Measurements from ENCODE around the gene TPSB2. TPM values are rescaled to one million over a fixed set of nuclear protein-coding genes. Genes with fewer than 3 reads are reported as not detected.
"Not testable (repeated sequence)": the region's sequence is repeated elsewhere in the genome, so short reads cannot be mapped to it uniquely, and the experiment has no call there.

The TPSB2 gene
- total RNA-seq, 1 donor from 2014 or later, result not detected

DNA sequence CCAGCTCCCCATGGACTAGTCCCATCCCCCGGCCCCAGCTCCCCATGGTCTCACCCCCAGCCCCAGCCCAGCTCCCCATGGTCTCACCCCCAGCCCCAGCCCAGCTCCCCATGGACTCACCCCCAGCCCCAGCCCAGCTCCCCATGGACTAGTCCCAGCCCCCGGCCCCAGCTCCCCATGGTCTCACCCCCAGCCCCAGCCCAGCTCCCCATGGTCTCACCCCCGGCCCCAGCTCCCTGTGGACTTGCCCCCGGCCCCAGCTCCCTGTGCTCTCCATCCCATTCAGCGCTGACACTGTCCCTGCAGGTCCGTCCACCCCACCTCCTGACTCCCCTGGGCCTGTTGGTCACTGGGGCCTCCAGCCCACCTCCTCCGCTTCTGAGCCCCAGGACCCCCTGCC lies 1.3 kb upstream of the TPSB2 start:
- not testable (repeated sequence) for DNase-seq (ENCODE audit: low read depth); H3K36me3 ChIP-seq (ENCODE audit: control insufficient read depth, insufficient read depth, low read length); H3K27me3 ChIP-seq (ENCODE audit: control insufficient read depth, insufficient read depth, low read length); H3K4me3 ChIP-seq (ENCODE audit: low read depth, low read length)

DNA sequence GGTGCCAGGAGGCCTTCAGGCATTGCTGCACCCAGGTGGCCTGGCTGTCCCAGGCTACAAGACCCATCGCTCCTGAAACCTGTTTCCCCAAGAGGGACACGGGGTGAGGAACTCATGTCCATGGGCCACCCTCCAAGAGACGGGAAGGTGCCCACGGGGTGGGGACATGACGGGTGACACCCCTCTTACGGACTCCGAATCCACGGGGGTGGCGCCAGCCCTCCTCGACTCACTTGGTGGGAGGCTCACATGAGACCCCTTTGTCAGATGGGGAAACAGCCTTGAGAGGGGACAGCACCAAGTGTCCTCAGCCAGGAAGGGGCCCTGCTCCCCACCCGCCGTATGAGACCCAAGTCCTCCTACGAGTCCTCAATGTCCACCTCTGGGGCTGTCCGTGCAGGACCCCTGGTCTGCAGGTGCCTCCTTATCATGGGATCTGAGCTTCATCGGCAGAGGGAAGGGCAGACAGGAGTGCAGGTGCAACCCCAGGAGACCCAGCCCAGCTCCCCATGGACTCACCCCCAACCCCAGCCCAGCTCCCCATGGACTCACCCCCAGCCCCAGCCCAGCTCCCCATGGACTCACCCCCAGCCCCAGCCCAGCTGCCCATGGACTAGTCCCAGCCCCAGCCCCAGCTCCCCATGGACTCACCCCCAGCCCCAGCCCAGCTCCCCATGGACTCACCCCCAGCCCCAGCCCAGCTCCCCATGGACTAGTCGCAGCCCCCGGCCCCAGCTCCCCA lies 658 bp upstream of the TPSB2 start:
- DNase-seq (ENCODE audit: low read depth); H3K27me3 ChIP-seq (ENCODE audit: control insufficient read depth, insufficient read depth, low read length); H3K4me3 ChIP-seq (ENCODE audit: low read depth, low read length); H3K36me3 ChIP-seq (ENCODE audit: control insufficient read depth, insufficient read depth, low read length): not testable (repeated sequence)

DNA sequence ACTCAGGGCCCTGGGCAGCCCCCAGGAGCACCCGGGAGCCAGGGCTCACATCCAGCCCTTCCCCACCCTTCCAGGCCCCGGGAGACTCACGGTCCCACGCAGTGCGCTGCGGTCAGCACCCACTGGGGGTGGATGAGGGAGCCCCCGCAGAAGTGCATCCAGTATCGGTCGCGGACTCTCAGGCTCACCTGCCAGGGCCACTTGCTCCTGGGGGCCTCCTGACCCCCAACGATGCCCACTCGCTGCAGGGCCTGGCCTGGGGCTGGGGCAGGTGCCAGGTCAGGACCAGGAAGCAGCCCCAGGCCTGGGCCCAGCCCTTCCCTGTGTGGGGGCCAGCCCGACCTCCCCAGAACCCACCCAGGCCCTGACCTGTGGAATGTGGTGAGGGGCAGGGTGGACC lies 508 bp downstream of the TPSB2 start:
- H3K27me3 ChIP-seq (ENCODE audit: control insufficient read depth, insufficient read depth, low read length); H3K36me3 ChIP-seq (ENCODE audit: control insufficient read depth, insufficient read depth, low read length); DNase-seq (ENCODE audit: low read depth); H3K4me3 ChIP-seq (ENCODE audit: low read depth, low read length): not testable (repeated sequence)

DNA sequence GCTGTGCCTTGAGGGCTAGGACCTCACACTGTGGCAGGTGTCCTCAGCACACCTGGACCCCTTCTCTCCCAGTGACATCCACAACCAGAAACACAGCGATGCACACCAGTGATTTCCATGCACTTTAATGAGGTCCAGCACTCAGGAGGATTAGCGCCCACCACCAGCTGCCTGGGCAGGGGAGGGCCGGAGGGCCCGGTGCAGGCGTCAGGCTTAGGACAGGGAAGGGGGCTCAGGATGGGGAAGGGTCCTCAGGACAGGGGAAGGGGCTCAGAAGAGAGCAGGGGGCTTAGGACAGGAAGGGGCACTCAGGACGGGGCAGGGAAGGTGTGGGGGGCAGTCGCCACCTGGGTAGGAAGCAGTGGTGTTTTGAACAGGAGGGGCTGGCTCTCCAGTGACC lies 1.8 kb downstream of the TPSB2 start:
- not testable (repeated sequence) for H3K36me3 ChIP-seq (ENCODE audit: control insufficient read depth, insufficient read depth, low read length); H3K4me3 ChIP-seq (ENCODE audit: low read depth, low read length); DNase-seq (ENCODE audit: low read depth)
- H3K27me3 ChIP-seq (ENCODE audit: control insufficient read depth, insufficient read depth, low read length), result peaks cover 12% of the 10 kb centered on the region

DNA sequence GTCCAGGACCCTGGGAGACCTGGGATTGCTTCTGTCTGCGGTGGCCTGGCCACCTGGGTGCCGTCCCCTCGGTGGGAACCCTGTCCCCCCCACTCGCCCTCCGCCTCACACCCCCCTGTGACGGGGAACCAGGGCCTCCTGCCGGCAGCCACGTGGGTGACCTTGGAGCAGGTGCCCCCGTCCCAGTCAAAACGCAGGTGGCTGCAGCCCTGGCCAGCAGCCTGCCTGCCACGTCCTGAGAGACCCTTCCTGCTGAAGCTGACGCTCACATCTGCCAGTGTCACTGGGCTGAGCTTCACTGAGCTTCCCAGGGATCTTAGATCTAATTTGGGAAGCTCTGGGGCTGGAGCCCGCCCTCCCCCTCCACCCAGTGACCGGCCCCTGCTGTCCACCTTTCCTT lies 3.3 kb downstream of the TPSB2 start:
- H3K36me3 ChIP-seq (ENCODE audit: control insufficient read depth, insufficient read depth, low read length); H3K4me3 ChIP-seq (ENCODE audit: low read depth, low read length); DNase-seq (ENCODE audit: low read depth): not testable (repeated sequence)
- H3K27me3 ChIP-seq (ENCODE audit: control insufficient read depth, insufficient read depth, low read length), result peaks cover 18% of the 10 kb centered on the region

DNA sequence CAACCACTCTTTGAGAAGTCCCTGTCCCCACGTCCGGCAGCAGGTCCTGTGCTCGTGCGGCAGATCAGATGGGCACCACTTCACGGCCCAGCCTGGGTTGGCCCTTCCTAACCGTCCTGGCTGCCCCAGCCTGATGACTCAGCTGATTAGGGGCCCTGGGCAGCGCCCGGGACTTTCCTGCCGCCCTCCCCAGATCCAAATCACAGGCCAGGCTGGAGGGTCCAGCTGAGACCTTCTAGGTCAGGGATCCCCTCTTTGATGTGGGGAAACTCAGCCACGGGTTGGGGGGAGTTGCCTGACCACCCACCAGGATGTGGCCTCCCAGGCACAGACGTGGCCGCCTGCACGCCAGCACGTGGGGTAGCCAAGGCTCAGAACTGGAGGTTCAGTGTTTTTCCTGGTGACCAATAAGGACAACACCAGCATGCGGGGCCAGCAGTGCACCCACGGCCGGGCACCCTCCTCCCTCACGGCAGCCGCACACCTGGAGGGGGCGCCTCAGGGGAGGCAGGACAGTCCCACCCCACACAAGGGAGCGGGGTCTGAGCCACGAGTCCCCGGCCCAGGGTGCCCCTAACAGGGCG lies 4.2 kb downstream of the TPSB2 start:
- not testable (repeated sequence) for H3K36me3 ChIP-seq (ENCODE audit: control insufficient read depth, insufficient read depth, low read length); H3K4me3 ChIP-seq (ENCODE audit: low read depth, low read length); DNase-seq (ENCODE audit: low read depth)
- peaks cover 18% of the 10 kb centered on the region for H3K27me3 ChIP-seq (ENCODE audit: control insufficient read depth, insufficient read depth, low read length)

DNA sequence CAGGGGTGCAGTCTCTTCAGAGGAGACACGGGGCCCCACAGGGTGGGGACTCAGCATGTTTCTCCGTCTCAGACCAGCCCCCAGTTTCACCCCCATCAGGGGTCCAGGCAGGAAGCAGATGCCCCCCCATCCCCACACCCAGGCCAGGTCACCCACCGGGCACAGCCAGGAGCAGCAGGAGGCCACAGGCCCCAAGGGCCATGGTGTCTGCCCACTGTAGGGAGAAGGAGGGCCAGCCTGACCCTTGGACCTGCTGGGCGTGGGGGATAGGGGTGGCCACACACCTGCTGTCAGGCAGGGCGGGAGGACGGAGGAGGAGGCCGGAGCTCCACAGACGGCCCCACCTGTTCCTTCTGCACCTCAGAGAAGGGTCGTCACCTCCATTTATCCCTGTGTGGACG lies 4.9 kb downstream of the TPSB2 start, which contains the start of gene TPSG1:
TPSG1 (minus strand) TSS at position 218 of the 401 bp plus-strand sequence; CDS start at position 202, 16 bp downstream.
- Histone ChIP-seq H3K4me3 (ENCODE audit: low read depth, low read length) (no peak within 1 kb of the TSS), H3K27me3 (ENCODE audit: control insufficient read depth, insufficient read depth, low read length) (peaks cover 18% of the 10 kb centered on the region), H3K36me3 (ENCODE audit: control insufficient read depth, insufficient read depth, low read length) (no peaks in the 10 kb centered on the region)
- TF ChIP-seq, protein P1, sequence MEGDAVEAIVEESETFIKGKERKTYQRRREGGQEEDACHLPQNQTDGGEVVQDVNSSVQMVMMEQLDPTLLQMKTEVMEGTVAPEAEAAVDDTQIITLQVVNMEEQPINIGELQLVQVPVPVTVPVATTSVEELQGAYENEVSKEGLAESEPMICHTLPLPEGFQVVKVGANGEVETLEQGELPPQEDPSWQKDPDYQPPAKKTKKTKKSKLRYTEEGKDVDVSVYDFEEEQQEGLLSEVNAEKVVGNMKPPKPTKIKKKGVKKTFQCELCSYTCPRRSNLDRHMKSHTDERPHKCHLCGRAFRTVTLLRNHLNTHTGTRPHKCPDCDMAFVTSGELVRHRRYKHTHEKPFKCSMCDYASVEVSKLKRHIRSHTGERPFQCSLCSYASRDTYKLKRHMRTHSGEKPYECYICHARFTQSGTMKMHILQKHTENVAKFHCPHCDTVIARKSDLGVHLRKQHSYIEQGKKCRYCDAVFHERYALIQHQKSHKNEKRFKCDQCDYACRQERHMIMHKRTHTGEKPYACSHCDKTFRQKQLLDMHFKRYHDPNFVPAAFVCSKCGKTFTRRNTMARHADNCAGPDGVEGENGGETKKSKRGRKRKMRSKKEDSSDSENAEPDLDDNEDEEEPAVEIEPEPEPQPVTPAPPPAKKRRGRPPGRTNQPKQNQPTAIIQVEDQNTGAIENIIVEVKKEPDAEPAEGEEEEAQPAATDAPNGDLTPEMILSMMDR (IDR thresholded peaks at IDR 0.05; ENCODE audit: insufficient read depth, low read length, poor library complexity, severe bottlenecking), result no peak
- DNase-seq (ENCODE audit: low read depth), result no peak

DNA sequence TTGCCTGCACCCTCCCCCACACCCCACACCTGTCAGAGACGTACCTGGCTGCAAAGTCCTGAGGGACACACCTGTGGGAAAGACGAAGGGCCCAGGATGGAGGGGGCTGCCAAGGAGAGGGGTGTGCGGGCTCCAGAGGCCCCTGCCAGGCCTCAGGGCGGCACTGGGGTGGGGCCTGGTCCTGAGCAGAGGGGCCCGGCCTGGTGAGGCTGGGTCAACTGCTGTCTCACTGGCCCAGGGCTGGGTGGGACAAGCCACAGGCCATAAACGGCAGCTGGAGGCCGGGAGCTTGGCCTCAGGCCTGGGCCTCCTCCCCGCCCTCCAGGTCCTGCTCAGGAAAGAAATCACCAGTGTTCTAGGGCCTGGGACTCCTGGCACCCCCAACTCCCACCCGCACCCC lies 5.4 kb downstream of the TPSB2 start:
- no peak overlapping the region for H3K4me3 ChIP-seq (ENCODE audit: low read depth, low read length)

More for the DNA sequence above, 5.4 kb downstream of the TPSB2 start:
- TF ChIP-seq, protein P1 (IDR thresholded peaks at IDR 0.05; ENCODE audit: insufficient read depth, low read length, poor library complexity, severe bottlenecking), result no peak
- H3K27me3 ChIP-seq (ENCODE audit: control insufficient read depth, insufficient read depth, low read length), result peaks cover 18% of the 10 kb centered on the region
- H3K36me3 ChIP-seq (ENCODE audit: control insufficient read depth, insufficient read depth, low read length), result no peaks in the 10 kb centered on the region
- no peak for DNase-seq (ENCODE audit: low read depth)
